Panc1 (cell line): Measurements from ENCODE around the gene RDH5. TPM values are rescaled to one million over a fixed set of nuclear protein-coding genes. Genes with fewer than 3 reads are reported as not detected.

Source experiments
- ATAC-seq: fragments of 200-7000 bp; cut with Tn5 transposase; 2 replicates; pipeline ENCODE4 v1.9.1; 2020; ENCODE audit warnings: mild to moderate bottlenecking, moderate library complexity
- BruUV-seq: library from RNA; stranded (reverse); fragments of 400-500 nt; replicated peaks from 2 replicates; lab custom pipeline; 2021; lab: Mats Ljungman, UMichigan
- CTCF ChIA-PET: fragments of 300-600 bp; sonication (Branson Sonifier 250); formaldehyde crosslinking; loops from one replicate; lab custom pipeline; 2022; ENCODE audit warnings: antibody characterized with exemption; lab: Charles Lee
- POLR2A ChIA-PET: fragments of 300-600 bp; sonication (Branson Sonifier 250); formaldehyde crosslinking; loops from one replicate; lab custom pipeline; 2022; ENCODE audit warnings: antibody characterized with exemption; lab: Charles Lee
- DNase-seq: peaks from one replicate; pipeline ENCODE4 v3.0.0-alpha.2; 2010; ENCODE audit warnings: low read depth, low spot score
- H3K27ac ChIP-seq: 2 replicates; pipeline ENCODE4 v1.5.1; 2011; ENCODE audit warnings: mild to moderate bottlenecking, low read length, inconsistent platforms
- H3K27me3 ChIP-seq: fragments of 200-500 bp; sonication (Bioruptor generic); 2 replicates; pipeline ENCODE4 v1.6.0; 2014; ENCODE audit warnings: low read length, inconsistent platforms; ENCODE audit not compliant: control insufficient read depth, insufficient read depth
- H3K36me3 ChIP-seq: fragments of 200-500 bp; sonication (Bioruptor generic); 2 replicates; pipeline ENCODE4 v1.5.1; 2014; ENCODE audit warnings: inconsistent platforms, mild to moderate bottlenecking, low read length, moderate library complexity; ENCODE audit not compliant: control insufficient read depth, insufficient read depth
- H3K4me1 ChIP-seq: 2 replicates; pipeline ENCODE4 v1.5.1; 2011; ENCODE audit warnings: inconsistent platforms, mild to moderate bottlenecking, low read length, moderate library complexity; ENCODE audit not compliant: control insufficient read depth, insufficient read depth
- H3K4me3 ChIP-seq, 2 experiments: 2 replicates each; pipeline ENCODE4 v1.5.1; 2011 to 2012; ENCODE audit warnings: low read depth in 2 of 2, low read length in 2 of 2, mild to moderate bottlenecking in 2 of 2, inconsistent platforms in 1 of 2, moderate library complexity in 1 of 2
- H3K9me3 ChIP-seq: fragments of 200-500 bp; sonication (Bioruptor generic); 2 replicates; pipeline ENCODE4 v1.5.1; 2014; ENCODE audit warnings: low read depth, mild to moderate bottlenecking, inconsistent platforms, low read length, moderate library complexity; ENCODE audit not compliant: control insufficient read depth, insufficient read depth
- CTCF ChIP-seq: fragments of 450-650 bp; IDR thresholded peaks from 2 replicates; pipeline ENCODE4 v1.5.1; 2017; ENCODE audit warnings: mild to moderate bottlenecking
- POLR2AphosphoS5 ChIP-seq: IDR thresholded peaks from 2 replicates; pipeline ENCODE4 v1.6.1; 2012; ENCODE audit warnings: mild to moderate bottlenecking, low read depth, low read length, moderate library complexity
- REST ChIP-seq, 2 experiments: IDR thresholded peaks; 2 replicates each; pipeline ENCODE4 v1.6.1; 2011 to 2012; ENCODE audit warnings: low read depth in 2 of 2, control low read depth in 1 of 2, low read length in 1 of 2, mild to moderate bottlenecking in 1 of 2, moderate library complexity in 1 of 2; ENCODE audit not compliant: insufficient read depth in 1 of 2
- SIN3A ChIP-seq: IDR thresholded peaks from 2 replicates; pipeline ENCODE4 v1.6.1; 2012; ENCODE audit warnings: low read depth, mild to moderate bottlenecking, low read length, moderate library complexity, borderline replicate concordance; ENCODE audit not compliant: insufficient read depth
- TCF7L2 ChIP-seq: IDR thresholded peaks from 2 replicates; pipeline ENCODE4 v1.6.1; 2011; ENCODE audit warnings: mild to moderate bottlenecking, low read depth, low read length, inconsistent platforms
- in situ Hi-C: cut with HindIII; loops from 2 replicates; pipeline ENCODE4 v1.10.0; 2016; ENCODE audit warnings: low sequenced_read_pairs, low pct_unique_long_range_greater_than_20kb
- intact Hi-C: fragments of 100-400 bp; cut with micrococcal nuclease; formaldehyde crosslinking; loops from one replicate; pipeline ENCODE4 v1.10.0; 2022; ENCODE audit not compliant: unreplicated experiment
- total RNA-seq: library from RNA; stranded (reverse); gene quantifications from one replicate; pipeline ENCODE4 v1.2.1, GENCODE V29; 2021; ENCODE audit not compliant: unreplicated experiment

Gene RDH5
- total RNA-seq, 1 experiment from 2014 or later = 2.8 TPM

GRCh38 chr12:55724226-55724939 is 4.2 kb downstream of the RDH5 start:
- H3K9me3 ChIP-seq = no peaks in the 10 kb centered on the region
- no peak overlapping the region; the same call in 1 of the 2 replicates for H3K27ac ChIP-seq
- no TSS peak for BruUV-seq
- intact Hi-C loops = loop anchor here (10.0 kb wide), 1 partner anchor 530 kb away; no protein-coding TSS in a partner anchor
- POLR2A ChIA-PET = no interaction called here
- CTCF ChIA-PET = interaction anchor here (1.0 to 2.4 kb wide), 2 partner anchors 10 to 14 kb away, joined by 3 to 17 read pairs; no protein-coding TSS in a partner anchor
- DNase-seq = no peak
- no peak overlapping the region for H3K4me3 ChIP-seq
- no peak for TF ChIP-seq TCF7L2
- TF ChIP-seq CTCF = peak; percentile 88
- H3K36me3 ChIP-seq = peaks cover 10% of the 10 kb centered on the region
- no peaks in the 10 kb centered on the region for H3K27me3 ChIP-seq
- ATAC-seq = no peak
- H3K4me1 ChIP-seq = peaks cover 30% of the 10 kb centered on the region
- in situ Hi-C loops = no loop called here

GRCh38 chr12:55724940-55725309 is 4.7 kb downstream of the RDH5 start:
- DNase-seq (no peak), ATAC-seq (no peak)
- no peaks in the 10 kb centered on the region for H3K9me3 ChIP-seq
- no TSS peak for BruUV-seq
- intact Hi-C loops = loop anchor here (5.0 to 10.0 kb wide), 2 partner anchors 202 to 530 kb away; partner anchors contain the start of gene PYM1
- ChIA-PET CTCF (interaction anchor here (1.0 to 2.4 kb wide), 2 partner anchors 10 to 13 kb away, joined by 3 to 17 read pairs; no protein-coding TSS in a partner anchor), POLR2A (no interaction called here)
- TF ChIP-seq TCF7L2 (no peak), REST (IDR thresholded peaks at IDR 0.05; ENCODE audit: insufficient read depth in 1 of 2, low read depth in 2 of 2, low read length in 1 of 2) (no peak), POLR2AphosphoS5 (no peak), CTCF (no peak; the same call in 1 of the 2 replicates), SIN3A (no peak)
- H3K4me1 ChIP-seq = peaks cover 31% of the 10 kb centered on the region
- H3K27ac ChIP-seq = no peak overlapping the region; the same call in 1 of the 2 replicates
- H3K27me3 ChIP-seq = no peaks in the 10 kb centered on the region
- in situ Hi-C loops = no loop called here
- no peak overlapping the region for H3K4me3 ChIP-seq
- peaks cover 10% of the 10 kb centered on the region for H3K36me3 ChIP-seq
